ENCODE results near the gene LCLAT1. TPM values are rescaled to one million over a fixed set of nuclear protein-coding genes. Genes with fewer than 3 reads are reported as not detected.

LCLAT1 gene
- total RNA-seq, 4 donors from 2014 or later, result 0.88 to 116 (median 33.3) TPM

- H3K27ac ChIP-seq, result no peak overlapping the region
- no peaks in the 10 kb centered on the region for H3K27me3 ChIP-seq
- H3K4me3 ChIP-seq, result no peak overlapping the region
- intact Hi-C loops (cut with DNase I; ENCODE audit: low total_unique reads), result no loop called here
- no peaks in the 10 kb centered on the region for H3K9me3 ChIP-seq
- no peaks in the 10 kb centered on the region for H3K36me3 ChIP-seq
- H3K4me1 ChIP-seq, result no peaks in the 10 kb centered on the region
- no peak for DNase-seq
- TF ChIP-seq POLR2A (IDR thresholded peaks at IDR 0.05), result no peak
- TF ChIP-seq CTCF (IDR thresholded peaks at IDR 0.05), result no peak
Observed at GRCh38 chr2:30481323-30481800, 34.3 kb downstream of the LCLAT1 start.

DNA sequence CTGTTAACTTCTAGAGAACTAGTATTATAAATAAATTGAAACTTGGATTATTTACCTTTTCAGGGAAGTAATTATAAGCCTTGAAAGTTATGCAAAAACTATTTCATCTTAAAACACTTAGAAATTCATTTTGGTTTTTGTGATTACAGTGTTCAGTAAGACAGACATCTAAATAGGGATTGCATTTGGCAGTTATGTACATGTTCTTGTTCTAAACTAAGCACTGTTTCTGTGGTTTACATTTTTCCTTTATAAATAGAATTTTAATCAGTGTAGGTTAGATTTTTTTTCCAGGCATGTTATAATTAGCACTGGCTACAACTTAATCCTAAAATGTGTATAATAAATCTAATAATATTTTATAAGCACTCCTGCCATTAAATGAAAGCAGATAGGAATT is 35.0 kb downstream of the LCLAT1 start:
- H3K27ac ChIP-seq, result no peak overlapping the region
- intact Hi-C loops (cut with DNase I; ENCODE audit: low total_unique reads), result no loop called here

GRCh38 chr2:30484145-30484544 is 37.1 kb downstream of the LCLAT1 start:
- Histone ChIP-seq H3K4me3 (no peak overlapping the region), H3K27ac (no peak overlapping the region), H3K9me3 (no peaks in the 10 kb centered on the region), H3K27me3 (no peaks in the 10 kb centered on the region), H3K36me3 (no peaks in the 10 kb centered on the region), H3K4me1 (no peaks in the 10 kb centered on the region)
- TF ChIP-seq POLR2A (IDR thresholded peaks at IDR 0.05) (no peak), CTCF (IDR thresholded peaks at IDR 0.05) (no peak)
- intact Hi-C loops (cut with DNase I; ENCODE audit: low total_unique reads), result no loop called here
- DNase-seq, result no peak

More for the DNA sequence above, 35.0 kb downstream of the LCLAT1 start:
- H3K9me3 ChIP-seq, result no peaks in the 10 kb centered on the region
- no peaks in the 10 kb centered on the region for H3K27me3 ChIP-seq
- no peak overlapping the region for H3K4me3 ChIP-seq
- TF ChIP-seq POLR2A (IDR thresholded peaks at IDR 0.05) (no peak), CTCF (IDR thresholded peaks at IDR 0.05) (no peak)
- no peaks in the 10 kb centered on the region for H3K4me1 ChIP-seq
- DNase-seq, result no peak
- H3K36me3 ChIP-seq, result no peaks in the 10 kb centered on the region

DNA sequence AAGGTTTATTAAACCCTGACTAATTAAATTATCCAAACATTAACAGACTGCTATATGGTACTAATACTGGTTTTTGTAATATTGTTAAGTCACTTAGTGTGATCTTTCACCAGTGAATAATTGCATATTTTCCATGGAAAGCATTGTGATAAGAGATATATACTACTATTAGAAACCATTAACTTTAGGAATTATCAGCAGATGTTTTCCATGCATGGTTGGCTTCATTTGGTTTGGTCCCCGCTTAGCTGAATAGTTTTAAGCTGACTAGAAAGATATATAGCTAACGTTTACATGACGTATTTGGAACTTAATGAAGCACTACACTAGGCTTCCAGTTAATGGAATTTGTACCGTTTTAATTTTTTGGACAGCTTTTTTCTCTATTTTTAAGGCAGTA is 37.9 kb downstream of the LCLAT1 start:
- TF ChIP-seq CTCF (IDR thresholded peaks at IDR 0.05) (no peak), POLR2A (IDR thresholded peaks at IDR 0.05) (no peak)
- no peaks in the 10 kb centered on the region for H3K4me1 ChIP-seq
- no peak overlapping the region for H3K27ac ChIP-seq
- no peak overlapping the region for H3K4me3 ChIP-seq
- intact Hi-C loops (cut with DNase I; ENCODE audit: low total_unique reads), result no loop called here
- no peaks in the 10 kb centered on the region for H3K9me3 ChIP-seq
- DNase-seq, result no peak
- H3K27me3 ChIP-seq, result no peaks in the 10 kb centered on the region
- no peaks in the 10 kb centered on the region for H3K36me3 ChIP-seq

GRCh38 chr2:30486655-30487054 is 39.6 kb downstream of the LCLAT1 start:
- Histone ChIP-seq H3K36me3 (no peaks in the 10 kb centered on the region), H3K4me1 (no peaks in the 10 kb centered on the region), H3K4me3 (no peak overlapping the region), H3K27ac (no peak overlapping the region), H3K9me3 (no peaks in the 10 kb centered on the region), H3K27me3 (no peaks in the 10 kb centered on the region)
- TF ChIP-seq POLR2A (IDR thresholded peaks at IDR 0.05) (no peak), CTCF (IDR thresholded peaks at IDR 0.05) (no peak)
- intact Hi-C loops (cut with DNase I; ENCODE audit: low total_unique reads), result no loop called here
- no peak for DNase-seq

All from uterus (tissue), 4 donors.